Esophagus muscularis mucosa (tissue), 4 donors: ENCODE measurements around the gene PLEKHA6.

Source experiments
- CTCF ChIP-seq, 3 experiments: fragments of 200-600 bp in 2 of 3; fragments of 450-650 bp in 1 of 3; sonication (generic) in 2 of 3; IDR thresholded peaks; one replicate each; pipeline ENCODE4 v1.5.1; 2017 to 2019; ENCODE audit warnings: antibody characterized with exemption in 3 of 3, mild to moderate bottlenecking in 2 of 3, moderate library complexity in 1 of 3
- EP300 ChIP-seq: sonication (generic); formaldehyde crosslinking; IDR thresholded peaks from one replicate; pipeline ENCODE4 v1.6.1; 2017; ENCODE audit warnings: antibody characterized with exemption
- POLR2A ChIP-seq: fragments of 450-650 bp; IDR thresholded peaks from one replicate; pipeline ENCODE4 v1.6.1; 2017; ENCODE audit warnings: antibody characterized with exemption, moderate library complexity, mild to moderate bottlenecking, low read depth
- POLR2AphosphoS5 ChIP-seq, 2 donors: sonication (generic); formaldehyde crosslinking; IDR thresholded peaks; one replicate each; pipeline ENCODE4 v1.6.1; 2017; ENCODE audit warnings: antibody characterized with exemption in 2 of 2

GRCh38 chr1:204349602-204350001, 10.1 kb downstream of the PLEKHA6 start:
- no peak for TF ChIP-seq POLR2A
- no peak for TF ChIP-seq CTCF (IDR thresholded peaks at IDR 0.05)
- TF ChIP-seq POLR2AphosphoS5 (IDR thresholded peaks at IDR 0.05): no peak
- no peak for TF ChIP-seq EP300
